ENCODE data around the gene EFNB2.

DNA sequence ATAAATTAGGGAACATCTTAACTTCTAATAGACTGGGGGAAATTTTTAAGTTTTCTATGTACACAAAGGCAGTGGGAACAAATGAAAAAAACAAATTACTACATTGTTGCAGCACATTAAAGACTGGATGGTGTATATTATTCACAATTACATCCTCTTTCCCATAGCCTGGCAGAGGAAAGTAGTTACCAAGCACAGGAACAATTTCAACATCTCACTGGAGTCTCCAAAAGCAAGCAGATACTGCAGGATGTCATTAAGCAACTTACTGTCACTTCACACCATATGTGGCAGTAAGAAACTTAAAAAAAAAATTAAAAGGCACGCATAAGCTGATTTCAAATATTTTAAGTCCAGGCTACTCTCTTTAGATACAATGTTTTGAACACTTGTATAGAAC, 6.4 kb upstream of the EFNB2 start:
- TF ChIP-seq, protein P1, sequence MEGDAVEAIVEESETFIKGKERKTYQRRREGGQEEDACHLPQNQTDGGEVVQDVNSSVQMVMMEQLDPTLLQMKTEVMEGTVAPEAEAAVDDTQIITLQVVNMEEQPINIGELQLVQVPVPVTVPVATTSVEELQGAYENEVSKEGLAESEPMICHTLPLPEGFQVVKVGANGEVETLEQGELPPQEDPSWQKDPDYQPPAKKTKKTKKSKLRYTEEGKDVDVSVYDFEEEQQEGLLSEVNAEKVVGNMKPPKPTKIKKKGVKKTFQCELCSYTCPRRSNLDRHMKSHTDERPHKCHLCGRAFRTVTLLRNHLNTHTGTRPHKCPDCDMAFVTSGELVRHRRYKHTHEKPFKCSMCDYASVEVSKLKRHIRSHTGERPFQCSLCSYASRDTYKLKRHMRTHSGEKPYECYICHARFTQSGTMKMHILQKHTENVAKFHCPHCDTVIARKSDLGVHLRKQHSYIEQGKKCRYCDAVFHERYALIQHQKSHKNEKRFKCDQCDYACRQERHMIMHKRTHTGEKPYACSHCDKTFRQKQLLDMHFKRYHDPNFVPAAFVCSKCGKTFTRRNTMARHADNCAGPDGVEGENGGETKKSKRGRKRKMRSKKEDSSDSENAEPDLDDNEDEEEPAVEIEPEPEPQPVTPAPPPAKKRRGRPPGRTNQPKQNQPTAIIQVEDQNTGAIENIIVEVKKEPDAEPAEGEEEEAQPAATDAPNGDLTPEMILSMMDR (IDR thresholded peaks at IDR 0.05) = no peak
- no peak for TF ChIP-seq POLR2A (IDR thresholded peaks at IDR 0.05)
